AG09309 (cell line): ENCODE measurements around the gene RHEBL1.
A peak's percentile ranks its signal among the peaks of the same experiment; 100 is the strongest.

Source experiments
- DNase-seq: peaks from one replicate; pipeline ENCODE4 v3.0.0-alpha.2; 2010; ENCODE audit warnings: low read depth
- H3K4me3 ChIP-seq: 2 replicates; pipeline ENCODE4 v1.5.1; 2011; ENCODE audit warnings: mild to moderate bottlenecking, low read depth, low read length, moderate library complexity; ENCODE audit not compliant: control insufficient read depth
- TF ChIP-seq, protein P1 (sequence below): IDR thresholded peaks from 2 replicates; pipeline ENCODE4 v1.5.1; 2011; ENCODE audit warnings: mild to moderate bottlenecking, low read depth, low read length, inconsistent platforms; ENCODE audit not compliant: insufficient read depth, control insufficient read depth; ENCODE audit errors: missing control alignments

The RHEBL1 gene

DNA sequence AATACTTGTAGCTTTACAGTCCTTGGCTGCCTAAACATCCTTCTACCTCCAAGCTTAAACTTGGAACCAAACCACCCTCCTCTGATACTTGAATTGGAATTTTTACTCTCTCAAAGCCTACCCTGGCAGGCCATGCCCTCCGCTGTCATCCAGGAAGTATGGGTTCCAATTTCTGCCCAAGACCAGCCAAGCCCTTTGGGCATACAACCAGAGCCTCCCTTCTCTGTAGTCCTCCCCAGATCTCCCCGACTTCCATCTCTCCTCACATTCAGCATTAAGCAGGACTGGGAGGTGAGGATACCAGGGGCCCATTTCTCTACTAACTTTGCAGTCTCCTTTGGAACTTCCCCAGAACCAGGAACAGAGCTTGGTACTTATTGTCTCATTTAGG, 25.2 kb upstream of the RHEBL1 start:
- H3K4me3 ChIP-seq = no peak overlapping the region
- TF ChIP-seq, protein P1, sequence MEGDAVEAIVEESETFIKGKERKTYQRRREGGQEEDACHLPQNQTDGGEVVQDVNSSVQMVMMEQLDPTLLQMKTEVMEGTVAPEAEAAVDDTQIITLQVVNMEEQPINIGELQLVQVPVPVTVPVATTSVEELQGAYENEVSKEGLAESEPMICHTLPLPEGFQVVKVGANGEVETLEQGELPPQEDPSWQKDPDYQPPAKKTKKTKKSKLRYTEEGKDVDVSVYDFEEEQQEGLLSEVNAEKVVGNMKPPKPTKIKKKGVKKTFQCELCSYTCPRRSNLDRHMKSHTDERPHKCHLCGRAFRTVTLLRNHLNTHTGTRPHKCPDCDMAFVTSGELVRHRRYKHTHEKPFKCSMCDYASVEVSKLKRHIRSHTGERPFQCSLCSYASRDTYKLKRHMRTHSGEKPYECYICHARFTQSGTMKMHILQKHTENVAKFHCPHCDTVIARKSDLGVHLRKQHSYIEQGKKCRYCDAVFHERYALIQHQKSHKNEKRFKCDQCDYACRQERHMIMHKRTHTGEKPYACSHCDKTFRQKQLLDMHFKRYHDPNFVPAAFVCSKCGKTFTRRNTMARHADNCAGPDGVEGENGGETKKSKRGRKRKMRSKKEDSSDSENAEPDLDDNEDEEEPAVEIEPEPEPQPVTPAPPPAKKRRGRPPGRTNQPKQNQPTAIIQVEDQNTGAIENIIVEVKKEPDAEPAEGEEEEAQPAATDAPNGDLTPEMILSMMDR = no peak
- DNase-seq = no peak

DNA sequence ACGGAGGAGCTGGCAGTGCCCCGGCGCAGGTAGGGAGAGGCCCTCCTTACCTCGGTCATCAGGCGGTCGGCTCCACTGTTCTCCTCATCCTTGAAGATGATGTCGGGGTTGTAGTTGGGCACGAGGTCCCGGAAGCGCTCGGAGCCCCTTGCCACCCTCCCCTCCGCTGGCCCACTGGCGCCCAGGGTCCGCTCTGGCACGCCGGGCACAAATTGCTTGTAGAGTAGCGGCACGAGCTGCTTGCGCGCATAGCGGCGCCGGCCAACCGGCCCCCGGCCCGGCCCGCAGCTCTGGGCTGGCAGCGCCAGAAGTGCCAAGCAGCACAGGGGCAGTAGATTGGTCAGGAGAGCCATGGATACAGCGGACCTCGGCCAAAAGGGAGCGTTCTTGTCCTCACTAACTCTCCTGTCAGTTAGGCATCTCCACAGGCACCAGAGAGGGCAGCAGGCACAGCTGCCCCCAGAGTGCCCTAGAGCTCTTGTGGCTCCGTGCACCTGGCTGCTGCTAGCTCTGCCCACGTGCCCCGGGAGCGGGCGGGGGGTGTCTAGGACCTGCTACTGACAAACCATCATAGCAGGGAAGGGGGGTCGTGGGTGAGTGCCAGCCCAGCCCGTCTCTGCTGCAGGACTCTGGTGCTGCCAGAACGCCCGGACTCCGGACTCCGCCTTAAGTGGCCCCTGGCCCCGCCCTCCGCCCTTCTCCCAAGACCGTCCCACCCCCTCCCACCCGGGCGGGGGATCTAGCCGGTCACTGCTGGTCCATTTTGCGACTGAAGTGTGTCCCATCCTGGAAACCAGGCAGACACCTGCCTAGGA, 24.6 kb upstream of the RHEBL1 start, which contains the start of gene DHH:
Gene DHH, minus strand, starts transcription at position 642 of the 815 bp plus-strand sequence. Its CDS starts 289 bp downstream, at position 353.
- DNase-seq = no peak
- TF ChIP-seq, protein P1 = no peak
- no peak within 1 kb of the TSS; the same call in none of the 2 replicates for H3K4me3 ChIP-seq

DNA sequence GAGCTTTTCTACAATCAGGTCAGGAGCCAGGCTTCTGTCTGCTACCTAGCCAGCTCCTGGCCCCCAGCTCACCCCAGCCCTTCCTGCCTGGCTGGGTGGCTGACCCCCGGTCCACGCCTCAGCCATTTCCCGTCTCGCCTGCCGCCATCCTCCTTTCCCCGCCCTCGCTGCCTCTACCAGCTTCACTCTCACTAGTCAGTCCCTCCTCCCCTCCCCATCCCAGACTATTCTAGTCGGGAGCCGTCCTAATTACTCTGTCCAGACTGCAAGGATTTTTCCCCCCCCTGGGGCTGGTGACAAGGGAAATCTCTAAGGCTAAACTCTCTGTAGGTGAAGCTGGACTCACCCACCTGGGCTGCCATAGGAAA, 24.0 kb upstream of the RHEBL1 start:
- H3K4me3 ChIP-seq = no peak overlapping the region; the same call in 1 of the 2 replicates
- DNase-seq = no peak
- TF ChIP-seq, protein P1 = no peak

DNA sequence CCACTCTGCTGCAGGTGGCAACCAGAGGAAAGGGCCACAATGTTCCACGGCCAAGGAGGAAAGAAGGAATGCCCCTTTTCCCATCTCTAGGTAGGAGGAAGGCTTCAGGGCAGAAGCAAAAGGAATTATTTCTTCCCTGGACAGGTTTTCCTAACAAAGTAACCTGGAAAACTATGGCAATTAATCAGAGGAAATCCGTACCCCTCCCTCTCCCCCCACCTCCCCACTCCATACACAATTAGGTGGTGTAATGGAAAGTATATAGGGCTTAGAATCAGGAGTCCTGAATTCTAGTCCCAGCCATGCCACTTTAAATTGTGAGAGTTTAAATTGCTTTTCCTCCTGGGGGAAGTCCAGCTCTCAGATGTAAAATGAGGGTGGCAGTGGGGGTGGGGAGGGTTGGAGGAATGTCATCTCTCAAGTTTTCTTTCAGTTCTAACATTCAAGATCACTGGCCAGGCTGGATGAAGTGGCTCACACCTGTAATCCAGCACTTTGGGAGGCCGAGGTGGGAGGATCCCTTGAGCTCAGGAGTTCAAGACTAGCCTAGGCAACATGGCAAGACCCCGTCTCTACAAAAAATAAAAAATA, 23.1 kb upstream of the RHEBL1 start:
- DNase-seq = no peak
- TF ChIP-seq, protein P1 = no peak
- H3K4me3 ChIP-seq = no peak overlapping the region

DNA sequence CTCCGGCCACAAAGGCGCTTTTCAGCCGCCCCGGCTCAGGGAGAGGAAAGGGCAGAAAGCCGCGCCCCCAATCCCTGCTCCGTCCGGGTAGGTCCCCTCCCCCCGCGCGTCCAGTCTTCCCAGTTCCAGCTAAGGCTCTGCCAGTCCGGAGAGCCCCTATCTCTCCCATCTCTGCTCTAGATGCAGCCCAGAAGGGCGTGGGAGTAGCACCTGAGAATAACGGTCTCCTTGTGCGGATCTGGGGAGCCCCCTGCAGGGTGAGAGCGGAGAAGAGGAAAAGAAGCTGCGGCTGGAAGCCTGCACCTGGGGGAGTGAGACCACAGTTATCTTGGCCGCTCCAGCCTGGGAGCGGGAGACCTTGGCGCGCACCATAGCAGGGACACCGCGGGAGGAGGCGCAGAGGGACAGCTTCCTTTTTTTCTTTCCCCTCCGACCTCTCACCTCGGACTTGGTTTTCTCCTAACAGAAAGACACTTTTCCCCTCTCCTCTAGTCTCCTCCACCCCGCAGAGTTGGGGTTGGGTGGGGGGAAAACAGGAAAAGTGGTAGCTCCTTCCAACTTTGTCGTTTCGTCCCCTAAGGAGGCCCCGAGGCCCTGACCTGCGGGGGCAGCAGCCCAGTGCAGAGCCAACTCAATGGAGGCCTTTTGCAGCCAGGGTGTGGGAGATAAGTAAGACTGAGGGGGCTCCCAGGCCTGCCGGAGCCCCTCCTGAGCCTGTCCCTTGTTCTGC, 22.5 kb upstream of the RHEBL1 start:
- peak overlapping the region; percentile 28 for H3K4me3 ChIP-seq
- TF ChIP-seq, protein P1 = peak; percentile 46
- DNase-seq = no peak

DNA sequence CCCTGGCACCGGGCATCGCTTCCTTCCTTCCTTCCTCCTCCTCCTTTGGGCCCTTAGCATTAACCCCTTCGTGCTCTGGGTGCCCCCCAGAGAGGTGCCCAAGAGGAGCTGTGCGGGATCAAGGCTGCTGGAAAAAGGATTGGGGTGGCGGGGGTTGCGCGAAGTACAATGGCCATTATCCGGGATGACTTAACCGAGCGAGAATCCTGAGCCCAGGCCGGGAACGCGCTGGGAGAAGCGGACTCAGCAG, 22.0 kb upstream of the RHEBL1 start:
- peak overlapping the region; percentile 28 for H3K4me3 ChIP-seq
- TF ChIP-seq, protein P1 = no peak
- DNase-seq = no peak
